Stimulated activated CD4-positive, alpha-beta T cell treated with anti-CD3 and anti-CD28 coated beads, Interleukin-12 subunit alpha, Interleukin-12 subunit beta, amount 100 ng/mL, for 48 hours (primary cell): ENCODE measurements around the gene DMPK.
"Not testable (repeated sequence)": the region's sequence is repeated elsewhere in the genome, so short reads cannot be mapped to it uniquely, and the experiment has no call there.

Experiments
- DNase-seq, 3 donors: peaks; one replicate each; pipeline ENCODE4 v3.0.0-alpha.2; 2020; ENCODE audit warnings: low read depth in 2 of 3, low spot score in 1 of 3

Gene DMPK

GRCh38 chr19:45751483-45751882, 30.8 kb downstream of the DMPK start:
- DNase-seq = not testable (repeated sequence)

- DNase-seq = no peak
Measured at GRCh38 chr19:45747513-45747912, 34.8 kb downstream of the DMPK start.

- no peak for DNase-seq
Measured at GRCh38 chr19:45746866-45747265, 35.4 kb downstream of the DMPK start.

- DNase-seq = no peak
Measured at GRCh38 chr19:45745606-45746005, 36.7 kb downstream of the DMPK start.

GRCh38 chr19:45742969-45743368, 39.3 kb downstream of the DMPK start:
- no peak for DNase-seq

- no peak for DNase-seq
Measured at GRCh38 chr19:45739498-45740439, 42.5 kb downstream of the DMPK start.

GRCh38 chr19:45733160-45733810, 49.0 kb downstream of the DMPK start, which contains the start of gene MEIOSIN:
TSS of gene MEIOSIN (plus strand) at chr19:45733439. CDS start at chr19:45735377, 1,938 bp downstream.
- DNase-seq = no peak

GRCh38 chr19:45730368-45731288, 51.7 kb downstream of the DMPK start, which contains the start of gene FBXO46:
TSS of gene FBXO46 (minus strand) at chr19:45730896. CDS start at chr19:45713495, 17,401 bp downstream.
- DNase-seq = peak; percentile 90 to 95 (median 91)

GRCh38 chr19:45729800-45730290, 52.4 kb downstream of the DMPK start:
- peak in 2 of 3 donors; percentile 13 to 26 for DNase-seq

- not testable (repeated sequence) for DNase-seq
Measured at GRCh38 chr19:45728683-45729082, 53.6 kb downstream of the DMPK start.

- DNase-seq = not testable (repeated sequence)
Measured at GRCh38 chr19:45720065-45720464, 62.2 kb downstream of the DMPK start.
